ENCODE measurements around the gene PDZK1. TPM values are rescaled to one million over a fixed set of nuclear protein-coding genes. Genes with fewer than 3 reads are reported as not detected.
"Not testable (repeated sequence)": the region's sequence is repeated elsewhere in the genome, so short reads cannot be mapped to it uniquely, and the experiment has no call there.

Gene PDZK1
- total and polyA plus RNA-seq, 2 donors (not counting 3 experiments of a cell fraction or from before 2014, with no cell fraction given) = 0.03 to 0.58 TPM

GRCh38 chr1:145622177-145622576 is 85.0 kb downstream of the PDZK1 start:
- intact Hi-C loops (cut with micrococcal nuclease); BruUV-seq (replicated peaks); FAIRE-seq: not testable (repeated sequence)

More at GRCh38 chr1:145622177-145622576, 85.0 kb downstream of the PDZK1 start:
- H3K27ac ChIP-seq (ENCODE audit: insufficient read depth, low read depth, low read length); H3K27me3 ChIP-seq (ENCODE audit: control insufficient read depth in 2 of 2, insufficient read depth in 2 of 2, low read length in 2 of 2); H3K4me3 ChIP-seq (replicated peaks in 1 of 3; ENCODE audit: insufficient read depth in 1 of 3, low read depth in 1 of 3, low read length in 3 of 3); CTCF ChIA-PET; H3K9me3 ChIP-seq (replicated peaks; ENCODE audit: control insufficient read depth, insufficient read depth, low read length); H3K4me1 ChIP-seq (ENCODE audit: control insufficient read depth, extremely low read depth, insufficient read depth, low read length); POLR2A ChIA-PET; DNase-seq (ENCODE audit: low read depth, low spot score); H3K79me2 ChIP-seq (ENCODE audit: control insufficient read depth, insufficient read depth, low read length); H3K36me3 ChIP-seq (ENCODE audit: control insufficient read depth in 2 of 2, extremely low read depth in 1 of 2, insufficient read depth in 2 of 2, low read length in 2 of 2); H4K20me1 ChIP-seq (replicated peaks; ENCODE audit: control insufficient read depth, extremely low read depth, insufficient read depth, low read length); dilution Hi-C loops (cut with MboI; ENCODE audit: extremely low pct_ligation_motif_present, low sequenced_read_pairs); H2AFZ ChIP-seq (ENCODE audit: low read depth, low read length); H3K9ac ChIP-seq (replicated peaks; ENCODE audit: extremely low read depth, insufficient read depth, low read length); H3K4me2 ChIP-seq (ENCODE audit: insufficient read depth, low read length); H3K9me1 ChIP-seq (replicated peaks; ENCODE audit: control insufficient read depth, extremely low read depth, insufficient read depth, low read length): not testable (repeated sequence)

Other genes with a start within 250 kb of the PDZK1 start
- 13.8 and 20.2 TPM in 2 replicates for gene GPR89A, start 99.4 kb downstream of the PDZK1 start, total RNA-seq
- gene GPR89A, start 99.4 kb downstream of the PDZK1 start, polyA plus RNA-seq = 17.2 and 35.7 TPM in 2 replicates
- not detected in 2 replicates for gene CD160, start 12.1 kb upstream of the PDZK1 start, total RNA-seq
- not detected in 2 replicates for gene CD160, start 12.1 kb upstream of the PDZK1 start, polyA plus RNA-seq
- 17.3 and 20.5 TPM in 2 replicates for gene RNF115, start 116.7 kb upstream of the PDZK1 start, total RNA-seq
- gene RNF115, start 116.7 kb upstream of the PDZK1 start, polyA plus RNA-seq = 6.4 and 7.6 TPM in 2 replicates
- gene POLR3C, start 116.8 kb upstream of the PDZK1 start, total RNA-seq = 30.4 and 31.0 TPM in 2 replicates
- gene POLR3C, start 116.8 kb upstream of the PDZK1 start, polyA plus RNA-seq = 28.4 and 29.5 TPM in 2 replicates
- 3.6 and 5.1 TPM in 2 replicates for gene NUDT17, start 138.3 kb upstream of the PDZK1 start, total RNA-seq
- gene NUDT17, start 138.3 kb upstream of the PDZK1 start, polyA plus RNA-seq = 9.0 TPM in 2 replicates
- 50.1 and 53.3 TPM in 2 replicates for gene PIAS3, start 151.7 kb upstream of the PDZK1 start, total RNA-seq
- 69.9 and 71.8 TPM in 2 replicates for gene PIAS3, start 151.7 kb upstream of the PDZK1 start, polyA plus RNA-seq
- gene ANKRD35, start 178.5 kb upstream of the PDZK1 start, total RNA-seq = 0.14 and 0.20 TPM in 2 replicates
- 0.10 and 0.15 TPM in 2 replicates for gene ANKRD35, start 178.5 kb upstream of the PDZK1 start, polyA plus RNA-seq
- gene ITGA10, start 202.7 kb upstream of the PDZK1 start, total RNA-seq = 39.8 and 58.6 TPM in 2 replicates
- gene ITGA10, start 202.7 kb upstream of the PDZK1 start, polyA plus RNA-seq = 16.9 and 20.6 TPM in 2 replicates
- gene PEX11B, start 211.3 kb upstream of the PDZK1 start, total RNA-seq = 29.0 and 30.5 TPM in 2 replicates
- gene PEX11B, start 211.3 kb upstream of the PDZK1 start, polyA plus RNA-seq = 39.7 and 42.5 TPM in 2 replicates
- 194 and 200 TPM in 2 replicates for gene RBM8A, start 220.1 kb upstream of the PDZK1 start, total RNA-seq
- gene RBM8A, start 220.1 kb upstream of the PDZK1 start, polyA plus RNA-seq = 101 and 192 TPM in 2 replicates

Measured in endothelial cell of umbilical vein (primary cell).